ENCODE measurements around the gene HES3. TPM values are rescaled to one million over a fixed set of nuclear protein-coding genes. Genes with fewer than 3 reads are reported as not detected.

HES3 gene
- total RNA-seq, 4 donors from 2014 or later = not detected

DNA sequence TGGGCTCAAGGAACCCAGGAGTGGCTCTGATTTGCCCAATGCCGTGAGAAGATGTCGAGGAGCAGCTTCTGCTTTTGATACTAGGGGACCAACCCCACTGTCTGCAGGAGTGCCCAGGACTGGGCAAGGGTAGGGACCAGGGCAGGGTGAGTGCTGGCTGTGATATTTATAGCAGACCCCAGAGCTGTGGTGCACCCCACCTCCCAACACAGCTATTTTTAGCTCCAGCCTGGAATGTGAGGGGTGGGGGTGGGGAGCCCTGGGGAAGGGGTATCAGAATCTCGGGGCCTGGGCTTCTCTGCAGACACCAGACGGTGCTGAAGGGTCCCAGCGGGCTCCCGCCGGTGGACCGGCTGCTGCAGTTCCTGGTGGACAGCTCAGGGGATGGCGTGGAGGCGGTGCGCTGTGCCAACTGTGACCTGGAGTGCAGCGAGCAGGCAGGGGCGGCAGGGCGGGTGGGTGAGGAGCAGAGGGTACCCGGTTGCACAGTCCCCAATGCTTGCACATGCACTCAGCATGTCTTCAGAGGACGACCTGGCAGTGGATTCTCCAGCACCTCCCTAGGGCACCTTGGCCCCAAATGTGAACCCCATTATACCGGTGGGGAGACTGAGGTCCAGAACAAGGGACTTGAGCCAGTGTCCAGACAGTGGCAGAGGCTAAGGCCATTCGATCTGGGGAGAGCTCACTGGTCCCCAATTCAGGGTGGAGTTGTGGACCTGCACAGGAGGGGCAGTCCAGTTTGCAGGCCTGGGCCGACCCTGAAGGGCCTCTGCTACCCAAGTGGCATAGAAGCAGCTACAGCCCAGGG is 36.7 kb upstream of the HES3 start:
- Histone ChIP-seq H3K4me3 (peak overlapping the region in 2 of 4 donors; percentile 58 to 65), H3K27me3 (peaks cover 0 to 15% (median 4%) of the 10 kb centered on the region in 4 donors), H3K36me3 (peaks cover 0 to 25% (median 24%) of the 10 kb centered on the region in 4 donors), H3K27ac (replicated peaks in 1 of 4) (peak overlapping the region in 1 of 4 donors; percentile 81), H3K4me1 (peaks cover 49 to 56% (median 53%) of the 10 kb centered on the region in 4 donors), H3K9me3 (no peaks in the 10 kb centered on the region)
- TF ChIP-seq POLR2AphosphoS5 (IDR thresholded peaks at IDR 0.05) = no peak
- no peak for TF ChIP-seq POLR2A (IDR thresholded peaks at IDR 0.05; ENCODE audit: low read depth)
- no peak for TF ChIP-seq EP300 (IDR thresholded peaks at IDR 0.05)
- TF ChIP-seq, protein P1, sequence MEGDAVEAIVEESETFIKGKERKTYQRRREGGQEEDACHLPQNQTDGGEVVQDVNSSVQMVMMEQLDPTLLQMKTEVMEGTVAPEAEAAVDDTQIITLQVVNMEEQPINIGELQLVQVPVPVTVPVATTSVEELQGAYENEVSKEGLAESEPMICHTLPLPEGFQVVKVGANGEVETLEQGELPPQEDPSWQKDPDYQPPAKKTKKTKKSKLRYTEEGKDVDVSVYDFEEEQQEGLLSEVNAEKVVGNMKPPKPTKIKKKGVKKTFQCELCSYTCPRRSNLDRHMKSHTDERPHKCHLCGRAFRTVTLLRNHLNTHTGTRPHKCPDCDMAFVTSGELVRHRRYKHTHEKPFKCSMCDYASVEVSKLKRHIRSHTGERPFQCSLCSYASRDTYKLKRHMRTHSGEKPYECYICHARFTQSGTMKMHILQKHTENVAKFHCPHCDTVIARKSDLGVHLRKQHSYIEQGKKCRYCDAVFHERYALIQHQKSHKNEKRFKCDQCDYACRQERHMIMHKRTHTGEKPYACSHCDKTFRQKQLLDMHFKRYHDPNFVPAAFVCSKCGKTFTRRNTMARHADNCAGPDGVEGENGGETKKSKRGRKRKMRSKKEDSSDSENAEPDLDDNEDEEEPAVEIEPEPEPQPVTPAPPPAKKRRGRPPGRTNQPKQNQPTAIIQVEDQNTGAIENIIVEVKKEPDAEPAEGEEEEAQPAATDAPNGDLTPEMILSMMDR (IDR thresholded peaks at IDR 0.05) = no peak
- 83% methylated on average over 10 of the region's 19 CpGs for WGBS
- no peak for DNase-seq (ENCODE audit: extremely low spot score)
- intact Hi-C loops (cut with DNase I) = loop anchor here (2.0 kb wide), 1 partner anchor 38 kb away; the partner anchor contains the start of gene HES3

DNA sequence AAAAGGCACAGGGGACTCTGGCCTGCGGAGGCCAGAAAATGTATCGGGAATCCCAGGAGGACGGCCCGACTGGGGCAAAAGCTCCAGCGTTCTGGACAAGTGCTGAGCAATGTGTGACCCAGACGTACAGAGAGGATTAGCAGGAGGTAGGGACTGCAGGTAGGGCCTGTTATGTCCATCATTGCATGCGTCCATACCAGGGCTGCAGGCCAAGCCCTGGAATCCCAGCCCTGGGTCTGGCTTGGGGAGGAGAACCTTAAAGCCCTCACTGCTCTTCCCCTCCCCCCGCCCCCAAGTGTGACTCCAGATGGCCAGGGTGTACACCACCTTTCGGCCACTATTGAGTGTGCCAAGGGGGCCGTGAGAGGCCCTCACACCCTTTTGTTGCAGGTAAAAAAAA is 36.1 kb upstream of the HES3 start:
- no peak for DNase-seq (ENCODE audit: extremely low spot score)
- Histone ChIP-seq H3K9me3 (no peaks in the 10 kb centered on the region), H3K27ac (replicated peaks in 1 of 4) (no peak overlapping the region), H3K4me3 (no peak overlapping the region), H3K36me3 (peaks cover 0 to 30% (median 29%) of the 10 kb centered on the region in 4 donors), H3K4me1 (peaks cover 49 to 56% (median 53%) of the 10 kb centered on the region in 4 donors), H3K27me3 (peaks cover 0 to 15% (median 4%) of the 10 kb centered on the region in 4 donors)
- intact Hi-C loops (cut with DNase I) = loop anchor here (2.0 kb wide), 1 partner anchor 37 kb away; the partner anchor contains the start of gene HES3
- TF ChIP-seq POLR2AphosphoS5 (IDR thresholded peaks at IDR 0.05) = no peak
- TF ChIP-seq EP300 (IDR thresholded peaks at IDR 0.05) = no peak
- no peak for TF ChIP-seq POLR2A (IDR thresholded peaks at IDR 0.05; ENCODE audit: low read depth)
- TF ChIP-seq, protein P1 (IDR thresholded peaks at IDR 0.05) = no peak
- 89% methylated on average over 4 of the region's 10 CpGs for WGBS

DNA sequence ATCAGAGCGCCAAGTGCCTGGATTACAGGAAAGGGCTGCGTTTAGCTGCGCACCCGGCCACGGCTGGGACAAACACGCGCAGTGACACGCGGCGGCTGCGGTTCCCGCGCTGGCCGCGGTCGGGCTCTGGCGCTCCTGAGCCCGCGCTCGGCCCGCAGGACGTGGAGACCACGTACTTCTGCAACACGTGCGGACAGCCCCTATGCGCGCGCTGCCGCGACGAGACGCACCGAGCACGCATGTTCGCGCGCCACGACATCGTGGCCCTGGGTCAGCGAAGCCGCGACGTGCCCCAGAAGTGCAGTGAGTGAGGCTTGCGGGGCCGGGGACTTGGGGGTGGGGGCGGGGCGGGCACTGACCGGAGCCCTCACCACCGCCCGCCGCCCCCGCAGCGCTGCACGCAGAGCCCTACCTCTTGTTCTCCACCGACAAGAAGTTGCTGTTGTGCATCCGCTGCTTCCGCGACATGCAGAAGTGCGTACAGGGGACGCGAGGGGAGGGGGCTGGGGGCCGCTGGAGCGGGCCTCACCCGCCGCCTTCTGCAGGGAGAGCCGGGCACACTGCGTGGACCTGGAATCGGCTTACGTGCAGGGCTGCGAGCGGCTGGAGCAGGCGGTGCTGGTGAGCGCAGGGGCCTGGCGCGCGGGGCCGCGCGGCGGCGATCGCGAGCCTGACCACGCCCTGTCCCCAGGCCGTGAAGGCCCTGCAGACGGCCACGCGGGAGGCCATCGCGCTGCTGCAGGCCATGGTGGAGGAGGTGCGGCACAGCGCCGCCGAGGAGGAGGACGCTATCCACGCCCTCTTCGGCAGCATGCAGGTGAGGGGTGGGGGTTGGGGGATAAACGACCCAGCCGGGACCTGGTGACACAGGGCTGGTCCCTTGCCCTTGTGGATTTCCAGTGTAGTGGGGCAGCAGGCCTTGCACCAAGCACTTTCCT is 35.0 kb upstream of the HES3 start:
- Histone ChIP-seq H3K4me1 (peaks cover 49 to 56% (median 53%) of the 10 kb centered on the region in 4 donors), H3K4me3 (peak overlapping the region; percentile 46 to 55 (median 50)), H3K36me3 (peaks cover 0 to 36% (median 30%) of the 10 kb centered on the region in 4 donors), H3K27me3 (peaks cover 0 to 15% (median 4%) of the 10 kb centered on the region in 4 donors), H3K9me3 (no peaks in the 10 kb centered on the region), H3K27ac (replicated peaks in 1 of 4) (peak overlapping the region in 1 of 4 donors; percentile 33)
- intact Hi-C loops (cut with DNase I) = no loop called here
- TF ChIP-seq POLR2A (IDR thresholded peaks at IDR 0.05; ENCODE audit: low read depth) (no peak), EP300 (IDR thresholded peaks at IDR 0.05) (no peak), POLR2AphosphoS5 (IDR thresholded peaks at IDR 0.05) (peak in 1 of 2 donors; percentile 9)
- TF ChIP-seq, protein P1 (IDR thresholded peaks at IDR 0.05) = peak; percentile 53 to 79 (median 53)
- no peak for DNase-seq (ENCODE audit: extremely low spot score)
- 16% methylated on average over 15 of the region's 99 CpGs for WGBS

DNA sequence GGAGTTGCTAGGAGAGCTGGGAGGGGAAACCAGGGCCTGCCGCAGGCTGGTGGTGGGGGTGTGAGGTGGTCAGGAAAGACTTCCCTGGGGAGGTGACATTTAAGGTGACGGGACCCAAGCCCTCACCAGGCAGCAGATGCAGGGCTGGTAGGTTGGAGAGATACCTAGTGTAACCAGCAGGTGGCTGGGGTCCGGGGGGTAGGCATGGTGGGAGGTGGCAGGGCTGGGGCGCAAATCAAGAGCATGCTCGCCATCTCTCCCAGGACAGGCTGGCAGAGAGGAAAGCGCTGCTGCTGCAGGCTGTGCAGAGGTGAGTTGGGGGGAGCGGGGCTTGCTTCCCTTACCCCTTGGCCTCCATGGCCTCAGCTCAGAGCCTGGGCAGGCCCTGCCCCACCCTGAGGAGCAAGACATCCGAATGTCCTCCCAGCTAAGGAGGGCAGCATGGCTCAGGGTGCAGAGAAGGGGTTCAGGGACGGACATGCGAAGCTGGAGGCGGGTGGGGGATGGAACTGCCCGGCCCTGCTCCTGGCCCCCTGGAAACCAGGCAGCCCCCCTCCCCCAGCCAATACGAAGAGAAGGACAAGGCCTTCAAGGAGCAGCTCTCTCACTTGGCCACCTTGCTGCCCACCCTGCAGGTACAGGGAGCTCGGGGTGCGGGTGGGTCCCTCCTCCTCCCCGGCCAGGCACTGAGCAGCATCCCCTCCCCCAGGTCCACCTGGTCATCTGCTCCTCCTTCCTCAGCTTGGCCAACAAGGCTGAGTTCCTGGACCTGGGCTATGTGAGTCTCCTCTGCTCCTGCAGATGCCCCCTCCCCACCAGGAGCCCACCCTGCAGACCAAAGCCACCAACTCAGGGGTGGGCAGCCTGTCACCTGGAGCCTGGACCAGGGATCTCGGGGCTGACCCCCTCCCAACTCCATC is 34.1 kb upstream of the HES3 start:
- intact Hi-C loops (cut with DNase I) = no loop called here
- peak overlapping the region in 3 of 4 donors; percentile 47 to 55 (median 53) for H3K4me3 ChIP-seq
- WGBS = 77% methylated on average over 11 of the region's 17 CpGs
- H3K36me3 ChIP-seq = peaks cover 0 to 36% (median 30%) of the 10 kb centered on the region in 4 donors
- H3K27ac ChIP-seq (replicated peaks in 1 of 4) = no peak overlapping the region
- H3K9me3 ChIP-seq = no peaks in the 10 kb centered on the region
- peaks cover 0 to 15% (median 4%) of the 10 kb centered on the region in 4 donors for H3K27me3 ChIP-seq
- no peak for TF ChIP-seq POLR2A (IDR thresholded peaks at IDR 0.05; ENCODE audit: low read depth)
- TF ChIP-seq EP300 (IDR thresholded peaks at IDR 0.05) = no peak
- no peak for TF ChIP-seq POLR2AphosphoS5 (IDR thresholded peaks at IDR 0.05)
- TF ChIP-seq, protein P1 (IDR thresholded peaks at IDR 0.05) = no peak
- peaks cover 42 to 50% (median 48%) of the 10 kb centered on the region in 4 donors for H3K4me1 ChIP-seq
- DNase-seq (ENCODE audit: extremely low spot score) = no peak
